Prostate gland (tissue), 2 donors: Measurements from ENCODE around the gene ADIRF.

Experiments
- POLR2A ChIP-seq: fragments of 450-650 bp; IDR thresholded peaks from one replicate; pipeline ENCODE4 v1.6.1; 2016; ENCODE audit warnings: antibody characterized with exemption, mild to moderate bottlenecking
- TF ChIP-seq, protein P1 (sequence below), 4 experiments: fragments of 200-600 bp in 2 of 4; fragments of 450-650 bp in 2 of 4; sonication (generic) in 2 of 4; IDR thresholded peaks; 1 replicate in 3 of 4; 2 replicates in 1 of 4; pipeline ENCODE4 v1.5.1; 2016 to 2019; ENCODE audit warnings: antibody characterized with exemption in 4 of 4, mild to moderate bottlenecking in 2 of 4, moderate library complexity in 2 of 4

DNA sequence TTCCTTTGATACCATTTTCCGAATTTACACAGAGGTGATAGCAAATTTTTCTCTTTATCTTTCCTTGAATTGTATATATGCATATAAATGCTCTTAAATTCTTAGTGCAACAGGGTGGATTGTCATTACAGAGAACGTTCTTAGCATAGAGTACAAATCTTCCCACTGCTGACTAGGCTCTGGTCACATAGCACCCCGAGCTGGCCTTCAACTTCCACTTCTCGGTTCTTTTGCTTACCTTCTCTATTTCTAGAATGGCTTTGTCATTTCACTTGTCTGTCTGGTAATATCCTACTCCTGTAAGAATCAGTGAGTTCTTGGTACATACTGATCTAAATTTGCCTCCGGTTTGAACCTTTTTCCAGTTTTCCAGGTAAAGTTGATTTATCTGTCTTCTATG is 13.4 kb downstream of the ADIRF start:
- TF ChIP-seq POLR2A, result no peak
- TF ChIP-seq, protein P1, sequence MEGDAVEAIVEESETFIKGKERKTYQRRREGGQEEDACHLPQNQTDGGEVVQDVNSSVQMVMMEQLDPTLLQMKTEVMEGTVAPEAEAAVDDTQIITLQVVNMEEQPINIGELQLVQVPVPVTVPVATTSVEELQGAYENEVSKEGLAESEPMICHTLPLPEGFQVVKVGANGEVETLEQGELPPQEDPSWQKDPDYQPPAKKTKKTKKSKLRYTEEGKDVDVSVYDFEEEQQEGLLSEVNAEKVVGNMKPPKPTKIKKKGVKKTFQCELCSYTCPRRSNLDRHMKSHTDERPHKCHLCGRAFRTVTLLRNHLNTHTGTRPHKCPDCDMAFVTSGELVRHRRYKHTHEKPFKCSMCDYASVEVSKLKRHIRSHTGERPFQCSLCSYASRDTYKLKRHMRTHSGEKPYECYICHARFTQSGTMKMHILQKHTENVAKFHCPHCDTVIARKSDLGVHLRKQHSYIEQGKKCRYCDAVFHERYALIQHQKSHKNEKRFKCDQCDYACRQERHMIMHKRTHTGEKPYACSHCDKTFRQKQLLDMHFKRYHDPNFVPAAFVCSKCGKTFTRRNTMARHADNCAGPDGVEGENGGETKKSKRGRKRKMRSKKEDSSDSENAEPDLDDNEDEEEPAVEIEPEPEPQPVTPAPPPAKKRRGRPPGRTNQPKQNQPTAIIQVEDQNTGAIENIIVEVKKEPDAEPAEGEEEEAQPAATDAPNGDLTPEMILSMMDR (IDR thresholded peaks at IDR 0.05), result no peak
